B cell (primary cell): Measurements from ENCODE around the gene MYL12B.

Experiments used
- EZH2 ChIP-seq: IDR thresholded peaks from 2 replicates; pipeline ENCODE4 v1.6.1; 2012; ENCODE audit warnings: borderline replicate concordance, low read depth, mild to moderate bottlenecking, moderate library complexity, low read length; ENCODE audit not compliant: insufficient read depth, poor library complexity, severe bottlenecking
- TF ChIP-seq, protein P1 (sequence below): fragments of 200-600 bp; IDR thresholded peaks from one replicate; pipeline ENCODE4 v1.8.0; 2022; ENCODE audit warnings: antibody characterized with exemption, mild to moderate bottlenecking

- TF ChIP-seq, protein P1, sequence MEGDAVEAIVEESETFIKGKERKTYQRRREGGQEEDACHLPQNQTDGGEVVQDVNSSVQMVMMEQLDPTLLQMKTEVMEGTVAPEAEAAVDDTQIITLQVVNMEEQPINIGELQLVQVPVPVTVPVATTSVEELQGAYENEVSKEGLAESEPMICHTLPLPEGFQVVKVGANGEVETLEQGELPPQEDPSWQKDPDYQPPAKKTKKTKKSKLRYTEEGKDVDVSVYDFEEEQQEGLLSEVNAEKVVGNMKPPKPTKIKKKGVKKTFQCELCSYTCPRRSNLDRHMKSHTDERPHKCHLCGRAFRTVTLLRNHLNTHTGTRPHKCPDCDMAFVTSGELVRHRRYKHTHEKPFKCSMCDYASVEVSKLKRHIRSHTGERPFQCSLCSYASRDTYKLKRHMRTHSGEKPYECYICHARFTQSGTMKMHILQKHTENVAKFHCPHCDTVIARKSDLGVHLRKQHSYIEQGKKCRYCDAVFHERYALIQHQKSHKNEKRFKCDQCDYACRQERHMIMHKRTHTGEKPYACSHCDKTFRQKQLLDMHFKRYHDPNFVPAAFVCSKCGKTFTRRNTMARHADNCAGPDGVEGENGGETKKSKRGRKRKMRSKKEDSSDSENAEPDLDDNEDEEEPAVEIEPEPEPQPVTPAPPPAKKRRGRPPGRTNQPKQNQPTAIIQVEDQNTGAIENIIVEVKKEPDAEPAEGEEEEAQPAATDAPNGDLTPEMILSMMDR, result no peak
- TF ChIP-seq EZH2, result no peak
These were observed 17.6 kb downstream of the MYL12B start for GRCh38 chr18:3279201-3280185.
